Uterus (tissue), 2 donors: ENCODE results near the gene ALG6.

ENCODE experiments used
- POLR2A ChIP-seq, 2 donors: fragments of 450-650 bp; IDR thresholded peaks; one replicate each; pipeline ENCODE4 v1.6.1; 2016; ENCODE audit warnings: antibody characterized with exemption in 2 of 2, mild to moderate bottlenecking in 1 of 2, moderate library complexity in 1 of 2
- TF ChIP-seq, protein P1 (sequence below), 4 experiments: fragments of 200-600 bp in 2 of 4; fragments of 450-650 bp in 2 of 4; sonication (generic) in 2 of 4; IDR thresholded peaks; one replicate each; pipeline ENCODE4 v1.5.1; 2016 to 2019; ENCODE audit warnings: antibody characterized with exemption in 4 of 4, mild to moderate bottlenecking in 2 of 4, moderate library complexity in 1 of 4

DNA sequence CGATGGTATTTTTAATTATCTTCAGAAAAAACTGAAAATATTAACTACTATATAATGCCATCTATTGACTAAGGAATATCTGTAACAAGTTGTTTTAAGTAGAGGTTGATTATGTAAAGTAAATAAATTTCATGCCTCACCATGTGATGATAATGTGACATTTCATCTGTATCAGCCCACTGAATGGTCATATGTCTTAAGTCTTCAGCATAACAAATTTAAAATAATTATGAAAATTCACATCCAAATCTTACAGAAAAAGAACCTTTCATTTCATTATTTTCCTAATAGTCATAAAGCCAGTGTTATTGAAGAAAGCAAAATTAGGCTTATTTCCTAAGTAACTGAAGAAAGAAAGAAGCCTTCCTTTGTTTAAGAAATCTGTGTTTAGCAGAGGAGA is 83.0 kb downstream of the ALG6 start:
- TF ChIP-seq POLR2A (IDR thresholded peaks at IDR 0.05): no peak
- TF ChIP-seq, protein P1, sequence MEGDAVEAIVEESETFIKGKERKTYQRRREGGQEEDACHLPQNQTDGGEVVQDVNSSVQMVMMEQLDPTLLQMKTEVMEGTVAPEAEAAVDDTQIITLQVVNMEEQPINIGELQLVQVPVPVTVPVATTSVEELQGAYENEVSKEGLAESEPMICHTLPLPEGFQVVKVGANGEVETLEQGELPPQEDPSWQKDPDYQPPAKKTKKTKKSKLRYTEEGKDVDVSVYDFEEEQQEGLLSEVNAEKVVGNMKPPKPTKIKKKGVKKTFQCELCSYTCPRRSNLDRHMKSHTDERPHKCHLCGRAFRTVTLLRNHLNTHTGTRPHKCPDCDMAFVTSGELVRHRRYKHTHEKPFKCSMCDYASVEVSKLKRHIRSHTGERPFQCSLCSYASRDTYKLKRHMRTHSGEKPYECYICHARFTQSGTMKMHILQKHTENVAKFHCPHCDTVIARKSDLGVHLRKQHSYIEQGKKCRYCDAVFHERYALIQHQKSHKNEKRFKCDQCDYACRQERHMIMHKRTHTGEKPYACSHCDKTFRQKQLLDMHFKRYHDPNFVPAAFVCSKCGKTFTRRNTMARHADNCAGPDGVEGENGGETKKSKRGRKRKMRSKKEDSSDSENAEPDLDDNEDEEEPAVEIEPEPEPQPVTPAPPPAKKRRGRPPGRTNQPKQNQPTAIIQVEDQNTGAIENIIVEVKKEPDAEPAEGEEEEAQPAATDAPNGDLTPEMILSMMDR (IDR thresholded peaks at IDR 0.05): no peak
